Epithelial cell of proximal tubule (primary cell): ENCODE data around the gene BMERB1. TPM values are rescaled to one million over a fixed set of nuclear protein-coding genes. Genes with fewer than 3 reads are reported as not detected.

ENCODE experiments used
- DNase-seq: peaks from one replicate; pipeline ENCODE4 v3.0.0-alpha.2; 2011; ENCODE audit warnings: low read depth
- H3K4me3 ChIP-seq: 2 replicates; pipeline ENCODE4 v1.5.1; 2011; ENCODE audit warnings: low read depth, mild to moderate bottlenecking, low read length
- total RNA-seq: library from RNA; depleted of rRNA; stranded (reverse); fragments of >200 nt; gene quantifications from 2 replicates; pipeline ENCODE4 v1.2.3, GENCODE V29; 2015
- TF ChIP-seq, protein P1 (sequence below): conservative IDR thresholded peaks from 2 replicates; pipeline ENCODE4 v1.5.1; 2012; ENCODE audit warnings: low read depth, mild to moderate bottlenecking, low read length

BMERB1 gene
- total RNA-seq, 1 donor from 2014 or later: 15.8 TPM

- TF ChIP-seq, protein P1, sequence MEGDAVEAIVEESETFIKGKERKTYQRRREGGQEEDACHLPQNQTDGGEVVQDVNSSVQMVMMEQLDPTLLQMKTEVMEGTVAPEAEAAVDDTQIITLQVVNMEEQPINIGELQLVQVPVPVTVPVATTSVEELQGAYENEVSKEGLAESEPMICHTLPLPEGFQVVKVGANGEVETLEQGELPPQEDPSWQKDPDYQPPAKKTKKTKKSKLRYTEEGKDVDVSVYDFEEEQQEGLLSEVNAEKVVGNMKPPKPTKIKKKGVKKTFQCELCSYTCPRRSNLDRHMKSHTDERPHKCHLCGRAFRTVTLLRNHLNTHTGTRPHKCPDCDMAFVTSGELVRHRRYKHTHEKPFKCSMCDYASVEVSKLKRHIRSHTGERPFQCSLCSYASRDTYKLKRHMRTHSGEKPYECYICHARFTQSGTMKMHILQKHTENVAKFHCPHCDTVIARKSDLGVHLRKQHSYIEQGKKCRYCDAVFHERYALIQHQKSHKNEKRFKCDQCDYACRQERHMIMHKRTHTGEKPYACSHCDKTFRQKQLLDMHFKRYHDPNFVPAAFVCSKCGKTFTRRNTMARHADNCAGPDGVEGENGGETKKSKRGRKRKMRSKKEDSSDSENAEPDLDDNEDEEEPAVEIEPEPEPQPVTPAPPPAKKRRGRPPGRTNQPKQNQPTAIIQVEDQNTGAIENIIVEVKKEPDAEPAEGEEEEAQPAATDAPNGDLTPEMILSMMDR: no peak
- H3K4me3 ChIP-seq: no peak overlapping the region
- no peak for DNase-seq
These were observed 163.6 kb downstream of the BMERB1 start for GRCh38 chr16:15597822-15598647.

DNA sequence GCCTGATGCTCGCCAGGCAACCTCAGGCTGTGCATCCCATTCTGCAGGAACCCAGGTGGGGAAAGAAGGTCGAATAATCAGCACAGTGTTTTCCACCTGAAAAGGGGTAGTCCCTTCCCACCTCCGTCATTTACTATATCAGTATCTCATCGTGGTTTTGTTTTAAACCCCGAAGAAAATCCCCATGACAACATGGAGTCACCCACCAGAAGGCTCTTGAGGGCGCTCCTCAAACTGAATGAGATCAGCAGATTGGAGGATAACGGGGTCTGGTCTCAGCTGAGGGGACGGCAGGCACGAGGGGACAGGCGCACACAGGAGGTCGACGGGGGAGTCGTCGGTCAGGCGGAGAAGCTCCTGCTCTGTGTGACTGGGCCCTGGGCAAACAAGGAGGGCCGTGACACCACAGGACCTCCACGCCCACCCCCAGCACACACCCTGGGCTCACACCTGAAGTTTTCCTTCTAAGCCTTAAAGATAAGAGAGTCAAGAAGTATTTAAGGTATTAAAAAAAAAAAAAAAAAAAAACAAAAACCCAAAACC is 164.3 kb downstream of the BMERB1 start:
- no peak for DNase-seq
- TF ChIP-seq, protein P1: no peak
- H3K4me3 ChIP-seq: no peak overlapping the region

- TF ChIP-seq, protein P1: no peak
- DNase-seq: no peak
- no peak overlapping the region for H3K4me3 ChIP-seq
These were observed 165.1 kb downstream of the BMERB1 start for GRCh38 chr16:15599303-15600070.

DNA sequence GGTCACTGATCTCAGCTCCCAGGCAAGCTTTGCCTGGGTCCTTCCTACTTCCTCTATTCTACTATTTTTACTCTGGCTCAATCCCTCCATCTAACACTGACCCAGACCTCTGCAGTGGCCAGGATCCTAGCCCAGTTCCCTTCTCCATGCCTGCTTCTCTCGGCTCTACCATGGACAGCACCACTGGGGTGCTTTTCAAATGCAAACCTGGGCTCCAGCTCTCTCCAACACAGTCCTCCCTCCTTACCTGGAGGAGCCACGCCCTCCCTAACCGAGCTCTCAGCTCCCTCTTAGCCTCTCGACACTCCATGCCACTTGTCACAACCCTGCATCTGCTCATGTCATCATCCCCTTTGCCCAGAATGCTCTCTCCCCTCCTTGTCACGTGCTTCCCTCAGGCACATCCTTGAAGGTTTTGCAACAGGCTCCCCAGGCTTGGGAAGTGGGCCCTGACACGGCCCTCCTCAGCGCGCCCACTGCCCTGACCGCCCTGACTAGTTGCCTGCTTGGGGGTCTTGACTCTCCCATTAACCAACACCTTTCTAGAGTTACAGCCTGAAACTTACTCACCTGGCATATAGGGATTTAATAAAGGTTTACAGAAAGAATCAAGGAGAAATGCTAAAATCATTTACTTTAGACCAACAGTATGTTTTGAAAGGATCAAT is 167.0 kb downstream of the BMERB1 start:
- TF ChIP-seq, protein P1: no peak
- no peak overlapping the region for H3K4me3 ChIP-seq
- DNase-seq: no peak

DNA sequence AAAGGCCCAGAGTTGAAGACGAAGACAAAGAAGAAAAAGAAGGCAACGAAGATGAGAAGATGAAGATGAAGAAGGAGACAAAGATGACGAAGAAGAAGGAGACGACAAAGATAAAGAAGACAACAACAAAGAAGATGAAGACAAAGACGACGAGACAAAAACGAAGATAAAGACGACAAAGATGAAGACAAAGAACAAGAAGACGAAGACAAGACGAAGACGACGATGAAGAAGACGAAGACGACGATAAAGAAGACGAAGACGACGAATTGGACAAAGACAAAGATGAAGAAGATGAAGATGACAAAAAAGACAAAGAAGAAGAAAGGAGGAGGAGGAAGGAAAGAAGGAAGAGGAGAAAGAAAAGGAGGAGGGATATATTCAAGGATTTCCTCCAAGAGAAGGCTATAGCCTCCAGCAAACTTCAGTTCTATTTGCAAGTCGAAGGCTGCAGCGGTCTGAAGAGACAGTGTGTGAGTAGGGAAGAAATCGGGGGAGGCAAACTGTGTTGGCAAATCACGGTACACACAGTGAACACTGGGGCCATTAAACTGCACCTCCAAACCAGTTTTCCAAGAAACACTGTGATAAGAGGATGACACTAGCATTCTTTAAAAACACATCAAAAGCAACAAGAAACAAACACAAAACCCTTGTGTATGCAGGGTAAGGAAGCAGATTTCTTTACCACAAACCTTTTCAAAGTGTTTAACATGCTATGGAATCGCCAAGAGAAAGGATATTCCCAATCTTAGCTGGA is 168.1 kb downstream of the BMERB1 start:
- DNase-seq: no peak
- H3K4me3 ChIP-seq: no peak overlapping the region
- TF ChIP-seq, protein P1: no peak
